ENCODE measurements around the gene METTL4.

Gene METTL4

GRCh38 chr18:2529154-2529553, 42.2 kb downstream of the METTL4 start:
- in situ Hi-C loops (cut with MboI; ENCODE audit: low sequenced_read_pairs): loop anchor here (25.0 kb wide), 1 partner anchor 417 kb away; no protein-coding TSS in a partner anchor

GRCh38 chr18:2526329-2526728, 45.0 kb downstream of the METTL4 start:
- in situ Hi-C loops (cut with MboI; ENCODE audit: low sequenced_read_pairs): loop anchor here (25.0 kb wide), 1 partner anchor 414 kb away; no protein-coding TSS in a partner anchor

- in situ Hi-C loops (cut with MboI; ENCODE audit: low sequenced_read_pairs): loop anchor here (25.0 kb wide), 1 partner anchor 412 kb away; no protein-coding TSS in a partner anchor
Measured at GRCh38 chr18:2524794-2525198, 46.5 kb downstream of the METTL4 start.

- in situ Hi-C loops (cut with MboI; ENCODE audit: low sequenced_read_pairs): no loop called here
Measured at GRCh38 chr18:2522112-2522511, 49.2 kb downstream of the METTL4 start.

- in situ Hi-C loops (cut with MboI; ENCODE audit: low sequenced_read_pairs): no loop called here
Measured at GRCh38 chr18:2518473-2518872, 52.8 kb downstream of the METTL4 start.

GRCh38 chr18:2515908-2516625, 55.2 kb downstream of the METTL4 start:
- in situ Hi-C loops (cut with MboI; ENCODE audit: low sequenced_read_pairs): no loop called here

- in situ Hi-C loops (cut with MboI; ENCODE audit: low sequenced_read_pairs): no loop called here
Measured at GRCh38 chr18:2515171-2515787, 56.0 kb downstream of the METTL4 start.

GRCh38 chr18:2513616-2514015, 57.7 kb downstream of the METTL4 start:
- in situ Hi-C loops (cut with MboI; ENCODE audit: low sequenced_read_pairs): no loop called here

- in situ Hi-C loops (cut with MboI; ENCODE audit: low sequenced_read_pairs): no loop called here
Measured at GRCh38 chr18:2512059-2512458, 59.2 kb downstream of the METTL4 start.

- in situ Hi-C loops (cut with MboI; ENCODE audit: low sequenced_read_pairs): no loop called here
Measured at GRCh38 chr18:2511451-2511850, 59.9 kb downstream of the METTL4 start.

GRCh38 chr18:2510416-2510815, 60.9 kb downstream of the METTL4 start:
- in situ Hi-C loops (cut with MboI; ENCODE audit: low sequenced_read_pairs): no loop called here

- in situ Hi-C loops (cut with MboI; ENCODE audit: low sequenced_read_pairs): no loop called here
Measured at GRCh38 chr18:2508678-2509077, 62.6 kb downstream of the METTL4 start.

GRCh38 chr18:2508155-2508554, 63.1 kb downstream of the METTL4 start:
- in situ Hi-C loops (cut with MboI; ENCODE audit: low sequenced_read_pairs): no loop called here

- in situ Hi-C loops (cut with MboI; ENCODE audit: low sequenced_read_pairs): no loop called here
Measured at GRCh38 chr18:2504642-2505041, 66.7 kb downstream of the METTL4 start.

GRCh38 chr18:2502880-2503279, 68.4 kb downstream of the METTL4 start:
- in situ Hi-C loops (cut with MboI; ENCODE audit: low sequenced_read_pairs): no loop called here

GRCh38 chr18:2502394-2502793, 68.9 kb downstream of the METTL4 start:
- in situ Hi-C loops (cut with MboI; ENCODE audit: low sequenced_read_pairs): no loop called here

- in situ Hi-C loops (cut with MboI; ENCODE audit: low sequenced_read_pairs): no loop called here
Measured at GRCh38 chr18:2497797-2498196, 73.5 kb downstream of the METTL4 start.

- in situ Hi-C loops (cut with MboI; ENCODE audit: low sequenced_read_pairs): no loop called here
Measured at GRCh38 chr18:2495381-2495780, 75.9 kb downstream of the METTL4 start.

GRCh38 chr18:2494921-2495320, 76.4 kb downstream of the METTL4 start:
- in situ Hi-C loops (cut with MboI; ENCODE audit: low sequenced_read_pairs): no loop called here
